GM12878 (cell line): ENCODE data around the gene SLC25A26. TPM values are rescaled to one million over a fixed set of nuclear protein-coding genes. Genes with fewer than 3 reads are reported as not detected.
A peak's percentile ranks its signal among the peaks of the same experiment; 100 is the strongest.

Experiments used
- ATAC-seq: fragments of 200-7000 bp; cut with Tn5 transposase; 3 replicates; pipeline ENCODE4 v1.9.1; 2020; ENCODE audit warnings: mild to moderate bottlenecking, moderate library complexity
- BruUV-seq: library from RNA; stranded (reverse); fragments of 400-500 nt; replicated peaks from 2 replicates; lab custom pipeline; 2021; lab: Mats Ljungman, UMichigan
- CTCF ChIA-PET: fragments of 300-600 bp; sonication (Branson Sonifier 250); formaldehyde crosslinking; extraction: SDS; loops from one replicate; lab custom pipeline; 2021; ENCODE audit warnings: inconsistent platforms; lab: Yijun Ruan, JAX
- POLR2A ChIA-PET: fragments of 350-600 bp; formaldehyde crosslinking; extraction: SDS; loops from one replicate; lab custom pipeline; 2021; ENCODE audit warnings: inconsistent platforms; lab: Charles Lee
- RAD21 ChIA-PET: fragments of 300-600 bp; sonication (Branson Sonifier 250); formaldehyde crosslinking; loops from one replicate; lab custom pipeline; 2023; ENCODE audit warnings: antibody characterized with exemption; ENCODE audit not compliant: unreplicated experiment; lab: Charles Lee
- SMC1A ChIA-PET: fragments of 300-600 bp; sonication (Branson Sonifier 250); formaldehyde crosslinking; loops from one replicate; lab custom pipeline; 2023; ENCODE audit not compliant: unreplicated experiment, uncharacterized antibody; lab: Charles Lee
- DNase-seq: peaks from one replicate; pipeline ENCODE4 v3.0.0-alpha.2; 2011; ENCODE audit warnings: low read depth, low spot score
- FAIRE-seq: peaks from 3 replicates; lab custom pipeline; 2011; peaks lifted over from hg19 to GRCh38; lab: Jason Lieb, UNC
- H2AFZ ChIP-seq: 2 replicates; pipeline ENCODE4 v1.6.0; 2011; ENCODE audit warnings: low read depth, low read length, control low read depth; ENCODE audit not compliant: control insufficient read depth
- H3K27ac ChIP-seq: 2 replicates; pipeline ENCODE4 v1.5.1; 2011; ENCODE audit warnings: control low read depth; ENCODE audit not compliant: control insufficient read depth, insufficient read depth
- H3K27me3 ChIP-seq, 2 experiments: replicated peaks in 1 of 2; 2 replicates each; pipeline versions ENCODE4 v1.6.0 to v1.6.1; 2011; ENCODE audit warnings: low read length in 1 of 2; ENCODE audit not compliant: control insufficient read depth in 2 of 2, insufficient read depth in 2 of 2
- H3K36me3 ChIP-seq, 2 experiments: 2 replicates each; pipeline ENCODE4 v1.5.1; 2011; ENCODE audit warnings: low read length in 1 of 2; ENCODE audit not compliant: control insufficient read depth in 2 of 2, insufficient read depth in 2 of 2
- H3K4me1 ChIP-seq: 2 replicates; pipeline ENCODE4 v1.6.1; 2011; ENCODE audit warnings: mild to moderate bottlenecking, low read length, moderate library complexity, mixed read lengths; ENCODE audit not compliant: control insufficient read depth, insufficient read depth
- H3K4me2 ChIP-seq: 2 replicates; pipeline ENCODE4 v1.6.0; 2011; ENCODE audit warnings: control low read depth; ENCODE audit not compliant: control insufficient read depth, insufficient read depth
- H3K4me3 ChIP-seq: fragments of 200-600 bp; sonication (generic); 2 replicates; pipeline ENCODE4 v1.5.1; 2016
- H3K79me2 ChIP-seq: 2 replicates; pipeline ENCODE4 v1.6.0; 2011; ENCODE audit warnings: low read length; ENCODE audit not compliant: control insufficient read depth, insufficient read depth
- H3K9ac ChIP-seq: 2 replicates; pipeline ENCODE4 v1.8.0; 2011; ENCODE audit warnings: low read length, control low read depth, mixed read lengths; ENCODE audit not compliant: control insufficient read depth, insufficient read depth
- H3K9me3 ChIP-seq: replicated peaks from 3 replicates; pipeline ENCODE4 v1.5.1; 2011; ENCODE audit warnings: mild to moderate bottlenecking, low read length; ENCODE audit not compliant: control insufficient read depth, insufficient read depth
- H4K20me1 ChIP-seq: 2 replicates; pipeline ENCODE4 v1.6.0; 2011; ENCODE audit not compliant: control insufficient read depth, insufficient read depth
- ASH2L ChIP-seq: fragments of 300-600, 200-600 bp; sonication (generic); IDR thresholded peaks from 2 replicates; pipeline ENCODE4 v1.6.1; 2017; ENCODE audit warnings: low read depth, mild to moderate bottlenecking, borderline replicate concordance
- ATF7 ChIP-seq: fragments of 450-650 bp; IDR thresholded peaks from 2 replicates; pipeline ENCODE4 v1.6.1; 2016; ENCODE audit warnings: low read depth, mild to moderate bottlenecking
- BACH1 ChIP-seq: fragments of 450-650 bp; IDR thresholded peaks from 2 replicates; pipeline ENCODE4 v1.6.1; 2017; ENCODE audit warnings: mild to moderate bottlenecking, borderline replicate concordance
- BCLAF1 ChIP-seq: fragments of 450-650 bp; IDR thresholded peaks from 2 replicates; pipeline ENCODE4 v1.6.1; 2017; ENCODE audit warnings: antibody characterized with exemption, mild to moderate bottlenecking, moderate library complexity
- NRF1 ChIP-seq: conservative IDR thresholded peaks from 2 replicates; pipeline ENCODE4 v1.6.1; 2011; ENCODE audit warnings: mild to moderate bottlenecking, low read depth, low read length, improper control_type of control experiment
- WGBS: methylation state at CpG from one replicate; pipeline ENCODE4 v1.1.6; 2016; ENCODE audit warnings: low lambda C conversion rate; ENCODE audit not compliant: insufficient replicate concordance, insufficient coverage; ENCODE audit errors: missing lambda C conversion rate; 5-methylcytosine and 5-hydroxymethylcytosine counted together
- in situ Hi-C: fragments of 300-500 bp; cut with MboI; formaldehyde crosslinking; loops from 9 replicates; pipeline ENCODE4 v1.14.3; 2018; ENCODE audit warnings: mixed read lengths
- intact Hi-C: fragments of 100-400 bp; cut with micrococcal nuclease; formaldehyde crosslinking; loops from one replicate; pipeline ENCODE4 v1.14.2; 2022; ENCODE audit not compliant: unreplicated experiment
- polyA plus RNA-seq, 11 experiments: library from polyadenylated mRNA; depleted of rRNA in 4 of 11; unstranded in 6 of 11; stranded (reverse) in 5 of 11; fragments of >200 nt; fragmentation: Nextera tagmentation in 4 of 11; fragmentation: Illumina TruSeq in 1 of 11; extraction: Ambion mirVana in 4 of 11; extraction: Trizol in 1 of 11; gene quantifications; 1 replicate in 1 of 11; 2 replicates in 10 of 11; pipeline versions ENCODE4 v1.2.1 to v1.2.3, GENCODE V29; 2011 to 2016; ENCODE audit warnings: inconsistent platforms in 2 of 11, missing spikeins in 2 of 11, low read depth in 1 of 11
- total RNA-seq, 4 experiments: library from RNA; depleted of rRNA in 3 of 4; stranded (reverse); fragments of >200 nt in 3 of 4; fragmentation: Illumina TruSeq in 1 of 4; extraction: Trizol in 1 of 4; gene quantifications; 2 replicates each; pipeline versions ENCODE4 v1.2.1 to v1.2.3, GENCODE V29; 2013 to 2021
- TF ChIP-seq, protein P1 (sequence below): fragments of 450-650 bp; IDR thresholded peaks from 2 replicates; pipeline ENCODE4 v1.6.1; 2016; ENCODE audit warnings: mild to moderate bottlenecking, moderate library complexity, borderline replicate concordance

Gene SLC25A26
- total and polyA plus RNA-seq, 10 of the 15 experiments (the other 5 are each of a cell fraction or from before 2014, with no cell fraction given): 14.6 to 49.7 (median 24.9) TPM

DNA sequence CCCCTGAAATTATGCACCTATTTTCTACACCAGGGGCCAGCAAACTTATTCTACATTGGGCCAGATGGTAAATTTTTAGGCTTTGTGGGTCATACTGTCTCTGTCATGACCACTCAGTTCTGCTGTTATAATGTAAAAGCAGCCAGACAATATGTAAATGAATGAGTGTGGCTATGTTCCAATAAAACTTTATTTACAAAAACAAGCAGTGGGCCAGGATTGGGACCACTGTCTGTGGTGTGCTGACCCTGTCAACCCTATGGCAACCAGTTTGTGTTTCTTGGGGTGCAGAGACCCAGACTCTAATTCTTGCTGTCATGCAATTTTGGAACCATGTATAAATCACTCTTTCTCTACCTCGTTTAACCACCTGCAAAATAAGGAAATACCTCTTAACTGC lies 205.3 kb downstream of the SLC25A26 start:
- Histone ChIP-seq H2AFZ (no peak overlapping the region), H3K79me2 (no peaks in the 10 kb centered on the region), H3K36me3 (no peaks in the 10 kb centered on the region), H4K20me1 (no peaks in the 10 kb centered on the region), H3K9ac (no peak overlapping the region)
- no peak for DNase-seq
- in situ Hi-C loops: no loop called here
- SMC1A ChIA-PET: interaction anchor here (0.6 to 1.3 kb wide), 2 partner anchors 13 to 36 kb away, joined by 3 read pairs; no protein-coding TSS in a partner anchor
- CTCF ChIA-PET: interaction anchor here (1.0 to 1.5 kb wide), 2 partner anchors 19 to 41 kb away, joined by 3 read pairs; no protein-coding TSS in a partner anchor
- POLR2A ChIA-PET: no interaction called here
- no peak for ATAC-seq
- no peak for TF ChIP-seq ATF7
- TF ChIP-seq, protein P1, sequence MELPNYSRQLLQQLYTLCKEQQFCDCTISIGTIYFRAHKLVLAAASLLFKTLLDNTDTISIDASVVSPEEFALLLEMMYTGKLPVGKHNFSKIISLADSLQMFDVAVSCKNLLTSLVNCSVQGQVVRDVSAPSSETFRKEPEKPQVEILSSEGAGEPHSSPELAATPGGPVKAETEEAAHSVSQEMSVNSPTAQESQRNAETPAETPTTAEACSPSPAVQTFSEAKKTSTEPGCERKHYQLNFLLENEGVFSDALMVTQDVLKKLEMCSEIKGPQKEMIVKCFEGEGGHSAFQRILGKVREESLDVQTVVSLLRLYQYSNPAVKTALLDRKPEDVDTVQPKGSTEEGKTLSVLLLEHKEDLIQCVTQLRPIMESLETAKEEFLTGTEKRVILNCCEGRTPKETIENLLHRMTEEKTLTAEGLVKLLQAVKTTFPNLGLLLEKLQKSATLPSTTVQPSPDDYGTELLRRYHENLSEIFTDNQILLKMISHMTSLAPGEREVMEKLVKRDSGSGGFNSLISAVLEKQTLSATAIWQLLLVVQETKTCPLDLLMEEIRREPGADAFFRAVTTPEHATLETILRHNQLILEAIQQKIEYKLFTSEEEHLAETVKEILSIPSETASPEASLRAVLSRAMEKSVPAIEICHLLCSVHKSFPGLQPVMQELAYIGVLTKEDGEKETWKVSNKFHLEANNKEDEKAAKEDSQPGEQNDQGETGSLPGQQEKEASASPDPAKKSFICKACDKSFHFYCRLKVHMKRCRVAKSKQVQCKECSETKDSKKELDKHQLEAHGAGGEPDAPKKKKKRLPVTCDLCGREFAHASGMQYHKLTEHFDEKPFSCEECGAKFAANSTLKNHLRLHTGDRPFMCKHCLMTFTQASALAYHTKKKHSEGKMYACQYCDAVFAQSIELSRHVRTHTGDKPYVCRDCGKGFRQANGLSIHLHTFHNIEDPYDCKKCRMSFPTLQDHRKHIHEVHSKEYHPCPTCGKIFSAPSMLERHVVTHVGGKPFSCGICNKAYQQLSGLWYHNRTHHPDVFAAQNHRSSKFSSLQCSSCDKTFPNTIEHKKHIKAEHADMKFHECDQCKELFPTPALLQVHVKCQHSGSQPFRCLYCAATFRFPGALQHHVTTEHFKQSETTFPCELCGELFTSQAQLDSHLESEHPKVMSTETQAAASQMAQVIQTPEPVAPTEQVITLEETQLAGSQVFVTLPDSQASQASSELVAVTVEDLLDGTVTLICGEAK: peak; percentile 75
- TF ChIP-seq, all 136 proteins: peak for 1
- RAD21 ChIA-PET: no interaction called here
- BruUV-seq: no TSS peak
- no peak for FAIRE-seq
- intact Hi-C loops: no loop called here
- peaks cover 5% of the 10 kb centered on the region; the same call in 2 of the 3 replicates for H3K9me3 ChIP-seq
- no peaks in the 10 kb centered on the region for H3K4me1 ChIP-seq
- H3K4me2 ChIP-seq: no peak overlapping the region
- H3K27me3 ChIP-seq: no peaks in the 10 kb centered on the region
- H3K4me3 ChIP-seq: no peak overlapping the region
- H3K27ac ChIP-seq: no peak overlapping the region
- 0% methylated on average over 1 of the region's 1 CpG for WGBS

- Histone ChIP-seq H3K9ac (no peak overlapping the region), H3K4me2 (no peak overlapping the region), H3K27ac (no peak overlapping the region), H4K20me1 (no peaks in the 10 kb centered on the region), H3K4me3 (no peak overlapping the region), H3K79me2 (no peaks in the 10 kb centered on the region)
- RAD21 ChIA-PET: no interaction called here
- 93% methylated on average over 3 of the region's 3 CpGs for WGBS
- in situ Hi-C loops (no loop called here), intact Hi-C loops (no loop called here)
- DNase-seq (no peak), ATAC-seq (no peak)
- POLR2A ChIA-PET: no interaction called here
- no TSS peak for BruUV-seq
- CTCF ChIA-PET: no interaction called here
- SMC1A ChIA-PET: interaction anchor here (1.2 kb wide), 1 partner anchor 10 kb away, joined by 4 read pairs; no protein-coding TSS in a partner anchor
- TF ChIP-seq NRF1 (no peak), BCLAF1 (no peak), BACH1 (no peak), ASH2L (no peak)
- TF ChIP-seq, all 136 proteins: peak for 0
- Histone ChIP-seq H3K36me3 (no peaks in the 10 kb centered on the region), H2AFZ (no peak overlapping the region), H3K9me3 (no peaks in the 10 kb centered on the region), H3K4me1 (no peaks in the 10 kb centered on the region), H3K27me3 (no peaks in the 10 kb centered on the region)
- no peak for FAIRE-seq
These were observed 206.6 kb downstream of the SLC25A26 start for GRCh38 chr3:66427352-66427751.
